CD14-positive monocyte (primary cell): Measurements from ENCODE around the gene FLT1. TPM values are rescaled to one million over a fixed set of nuclear protein-coding genes. Genes with fewer than 3 reads are reported as not detected.

Experiments used
- DNase-seq, 3 donors: peaks; one replicate each; pipeline ENCODE4 v3.0.0-alpha.2; 2011 to 2022
- H2AFZ ChIP-seq: 2 replicates; pipeline ENCODE4 v1.6.0; 2012; ENCODE audit warnings: mild to moderate bottlenecking, low read depth, low read length, inconsistent platforms; ENCODE audit not compliant: insufficient read depth, poor library complexity, severe bottlenecking
- H3K27ac ChIP-seq, 2 donors: 1 replicate in 1 of 2; 2 replicates in 1 of 2; pipeline ENCODE4 v1.5.1; 2012 to 2013; ENCODE audit warnings: low read length in 2 of 2, control low read depth in 1 of 2, inconsistent platforms in 1 of 2, low read depth in 1 of 2, mild to moderate bottlenecking in 1 of 2
- H3K27me3 ChIP-seq, 2 donors: one replicate each; pipeline versions ENCODE4 v1.6.0 to v1.6.1; 2011 to 2013; ENCODE audit warnings: low read length in 2 of 2; ENCODE audit not compliant: control insufficient read depth in 2 of 2, insufficient read depth in 2 of 2
- H3K36me3 ChIP-seq, 2 donors: replicated peaks in 1 of 2; 1 replicate in 1 of 2; 2 replicates in 1 of 2; pipeline versions ENCODE4 v1.5.1 to v1.6.1; 2012 to 2013; ENCODE audit warnings: low read length in 2 of 2, control low read depth in 1 of 2, inconsistent platforms in 1 of 2, mild to moderate bottlenecking in 1 of 2; ENCODE audit not compliant: insufficient read depth in 2 of 2, control insufficient read depth in 1 of 2
- H3K4me1 ChIP-seq, 2 donors: 1 replicate in 1 of 2; 2 replicates in 1 of 2; pipeline versions ENCODE4 v1.5.1 to v1.6.1; 2012 to 2013; ENCODE audit warnings: low read length in 2 of 2, control low read depth in 1 of 2, inconsistent platforms in 1 of 2, mild to moderate bottlenecking in 1 of 2, moderate library complexity in 1 of 2; ENCODE audit not compliant: insufficient read depth in 2 of 2, control insufficient read depth in 1 of 2
- H3K4me2 ChIP-seq: replicated peaks from 2 replicates; pipeline ENCODE3; 2012; ENCODE audit warnings: low read length, moderate library complexity, mild to moderate bottlenecking; ENCODE audit not compliant: poor library complexity, severe bottlenecking; ENCODE audit errors: extremely low read depth
- H3K4me3 ChIP-seq, 3 experiments: fragments of 200-600 bp in 1 of 3; sonication (generic) in 1 of 3; replicated peaks in 1 of 3; 1 replicate in 2 of 3; 2 replicates in 1 of 3; pipeline ENCODE4 v1.5.1; 2011 to 2013; ENCODE audit warnings: low read length in 3 of 3, mild to moderate bottlenecking in 3 of 3, control low read depth in 2 of 3, low read depth in 2 of 3, inconsistent platforms in 1 of 3, moderate library complexity in 1 of 3
- H3K79me2 ChIP-seq: 2 replicates; pipeline ENCODE4 v1.6.0; 2012; ENCODE audit warnings: mild to moderate bottlenecking, control low read depth, inconsistent platforms, low read length, moderate library complexity; ENCODE audit not compliant: insufficient read depth
- H3K9ac ChIP-seq: 2 replicates; pipeline ENCODE4 v1.6.0; 2017; ENCODE audit warnings: low read length, mild to moderate bottlenecking; ENCODE audit not compliant: insufficient read depth, poor library complexity, severe bottlenecking
- H3K9me3 ChIP-seq, 2 donors: replicated peaks in 1 of 2; 1 replicate in 1 of 2; 2 replicates in 1 of 2; pipeline versions ENCODE4 v1.5.1 to v1.6.1; 2012 to 2013; ENCODE audit warnings: low read length in 2 of 2, control low read depth in 1 of 2; ENCODE audit not compliant: control insufficient read depth in 1 of 2, insufficient read depth in 1 of 2
- H4K20me1 ChIP-seq: 2 replicates; pipeline ENCODE4 v1.6.0; 2012; ENCODE audit warnings: mild to moderate bottlenecking, low read length, control low read depth, moderate library complexity; ENCODE audit not compliant: insufficient read depth
- H3K27ac Mint-ChIP-seq, 7 donors: one replicate each; pipeline ENCODE4 v1.8.0; 2020; ENCODE audit warnings: mild to moderate bottlenecking in 7 of 7, mixed read lengths in 7 of 7, moderate library complexity in 6 of 7, inconsistent platforms in 2 of 7
- H3K27me3 Mint-ChIP-seq, 3 donors: one replicate each; pipeline ENCODE4 v1.8.0; 2021 to 2022; ENCODE audit warnings: low read depth in 3 of 3, mild to moderate bottlenecking in 3 of 3, mixed read lengths in 3 of 3, moderate library complexity in 3 of 3, inconsistent platforms in 1 of 3
- H3K36me3 Mint-ChIP-seq, 2 donors: one replicate each; pipeline ENCODE4 v1.8.0; 2020; ENCODE audit warnings: mixed read lengths in 2 of 2, inconsistent platforms in 1 of 2, mild to moderate bottlenecking in 1 of 2
- H3K4me1 Mint-ChIP-seq: one replicate; pipeline ENCODE4 v1.8.0; 2020; ENCODE audit warnings: mild to moderate bottlenecking, mixed read lengths
- H3K4me3 Mint-ChIP-seq, 2 donors: one replicate each; pipeline ENCODE4 v1.8.0; 2020; ENCODE audit warnings: mild to moderate bottlenecking in 2 of 2, mixed read lengths in 2 of 2, moderate library complexity in 1 of 2
- H3K9me3 Mint-ChIP-seq, 7 donors: one replicate each; pipeline ENCODE4 v1.8.0; 2020 to 2022; ENCODE audit warnings: mixed read lengths in 7 of 7, mild to moderate bottlenecking in 6 of 7, moderate library complexity in 6 of 7, inconsistent platforms in 2 of 7
- CTCF ChIP-seq: fragments of 200-600 bp; IDR thresholded peaks from one replicate; pipeline ENCODE4 v1.8.0; 2022; ENCODE audit warnings: antibody characterized with exemption, mild to moderate bottlenecking
- WGBS: methylation state at CpG from one replicate; pipeline ENCODE4 v1.1.5; 2013; ENCODE audit warnings: missing lambda C conversion rate; ENCODE audit not compliant: insufficient coverage; 5-methylcytosine and 5-hydroxymethylcytosine counted together
- intact Hi-C, 2 donors: fragments of 100-400 bp; cut with micrococcal nuclease; formaldehyde crosslinking; loops; one replicate each; pipeline versions ENCODE4 v1.15.0 to v1.15.1; 2023
- polyA plus RNA-seq, 3 donors: library from polyadenylated mRNA; depleted of rRNA in 1 of 3; unstranded in 2 of 3; stranded (reverse) in 1 of 3; fragments of 300-500 nt in 2 of 3; fragments of >200 nt in 1 of 3; fragmentation: Illumina TruSeq in 2 of 3; gene quantifications; 1 replicate in 2 of 3; 2 replicates in 1 of 3; pipeline ENCODE4 v1.2.3, GENCODE V29; 2012 to 2021

FLT1 gene
- polyA plus RNA-seq, 3 donors = 0.28 TPM; not detected in 2

GRCh38 chr13:28406733-28407266 is 88.1 kb downstream of the FLT1 start:
- Mint-ChIP-seq H3K9me3 (no peaks in the 10 kb centered on the region), H3K36me3 (peaks cover 0 to 2% of the 10 kb centered on the region in 2 donors), H3K4me3 (no peak overlapping the region), H3K27ac (no peak overlapping the region), H3K27me3 (peaks cover 23 to 42% (median 24%) of the 10 kb centered on the region in 3 donors), H3K4me1 (peaks cover 29% of the 10 kb centered on the region)
- DNase-seq = no peak
- Histone ChIP-seq H3K36me3 (no peaks in the 10 kb centered on the region), H3K4me3 (no peak overlapping the region), H2AFZ (no peak overlapping the region), H3K4me2 (no peak overlapping the region), H3K79me2 (no peaks in the 10 kb centered on the region), H3K9me3 (no peaks in the 10 kb centered on the region), H3K27me3 (peaks cover 23 to 32% of the 10 kb centered on the region in 2 donors), H3K9ac (no peak overlapping the region), H4K20me1 (no peaks in the 10 kb centered on the region), H3K4me1 (peaks cover 6 to 25% of the 10 kb centered on the region in 2 donors), H3K27ac (no peak overlapping the region)
- no peak for TF ChIP-seq CTCF
- WGBS = 50% methylated on average over 8 of the region's 13 CpGs
- intact Hi-C loops = loop anchor here in 1 of 2 donors (10.0 kb wide), 1 partner anchor 58 kb away; no protein-coding TSS in a partner anchor

GRCh38 chr13:28402057-28402381 is 92.9 kb downstream of the FLT1 start:
- no peaks in the 10 kb centered on the region for H3K36me3 ChIP-seq
- Mint-ChIP-seq H3K4me3 (peak overlapping the region in 1 of 2 donors; percentile 55), H3K4me1 (peaks cover 26% of the 10 kb centered on the region), H3K27me3 (peaks cover 8 to 18% (median 17%) of the 10 kb centered on the region in 3 donors), H3K36me3 (no peaks in the 10 kb centered on the region), H3K9me3 (no peaks in the 10 kb centered on the region), H3K27ac (peak overlapping the region in 4 of 7 donors; percentile 48 to 74 (median 63))
- DNase-seq = no peak
- peaks cover 16 to 28% of the 10 kb centered on the region in 2 donors for H3K4me1 ChIP-seq
- peaks cover 0 to 11% of the 10 kb centered on the region in 2 donors for H3K27me3 ChIP-seq
- no peak overlapping the region for H2AFZ ChIP-seq
- intact Hi-C loops = loop anchor here in 1 of 2 donors (10.0 kb wide), 1 partner anchor 63 kb away; no protein-coding TSS in a partner anchor
- peak overlapping the region in 1 of 3 experiments; percentile 24 for H3K4me3 ChIP-seq
- peak overlapping the region; percentile 37 for H3K4me2 ChIP-seq
- H3K79me2 ChIP-seq = no peaks in the 10 kb centered on the region
- H3K9me3 ChIP-seq = no peaks in the 10 kb centered on the region
- H3K27ac ChIP-seq = no peak overlapping the region
- WGBS = no CpG with 5 or more reads among the region's 5 CpGs
- TF ChIP-seq CTCF = no peak
- no peaks in the 10 kb centered on the region for H4K20me1 ChIP-seq
- H3K9ac ChIP-seq = no peak overlapping the region
